ENCODE results near the gene OTOS. TPM values are rescaled to one million over a fixed set of nuclear protein-coding genes. Genes with fewer than 3 reads are reported as not detected.

OTOS gene
- total RNA-seq, 1 experiment from 2014 or later = not detected

- H3K27ac ChIP-seq (ENCODE audit: low read depth, low read length) = no peak overlapping the region
- TF ChIP-seq CEBPB (IDR thresholded peaks at IDR 0.05; ENCODE audit: low read depth) = no peak
- no peak for TF ChIP-seq ATF3 (IDR thresholded peaks at IDR 0.05)
- no peak for TF ChIP-seq TCF7L2 (IDR thresholded peaks at IDR 0.05; ENCODE audit: borderline replicate concordance, extremely low read depth, insufficient read depth, insufficient read length)
- H4K20me1 ChIP-seq (ENCODE audit: insufficient read depth) = no peaks in the 10 kb centered on the region
- ATAC-seq (no peak), DNase-seq (ENCODE audit: low read depth, low spot score) (no peak)
- peaks cover 0 to 2% of the 10 kb centered on the region in 2 experiments; a peak in 1 of 4 replicates for H3K9me3 ChIP-seq (ENCODE audit: control insufficient read depth in 1 of 2, insufficient read depth in 1 of 2, low read depth in 1 of 2, low read length in 2 of 2)
- no peak overlapping the region for H3K4me2 ChIP-seq (ENCODE audit: low read length)
- no TSS peak for BruUV-seq (replicated peaks)
- ChIA-PET CTCF (interaction anchor here (6.2 kb wide), 1 partner anchor 86 kb away, joined by 64 read pairs; no protein-coding TSS in a partner anchor), POLR2A (no interaction called here), RAD21 (ENCODE audit: low non-redundant PET in 1 of 2, low total read pairs in 2 of 2, uncharacterized antibody in 2 of 2, unreplicated experiment in 2 of 2) (no interaction called here)
- no peaks in the 10 kb centered on the region for H3K9me2 ChIP-seq (ENCODE audit: insufficient read depth)
- peaks cover 0 to 8% of the 10 kb centered on the region in 2 experiments; a peak in 1 of 4 replicates for H3K4me1 ChIP-seq (ENCODE audit: control insufficient read depth in 1 of 2, insufficient read depth in 2 of 2, low read length in 2 of 2)
- no peak overlapping the region for H3K9ac ChIP-seq (ENCODE audit: low read length)
- intact Hi-C loops (cut with micrococcal nuclease) = no loop called here
- no peaks in the 10 kb centered on the region for H3K79me2 ChIP-seq (ENCODE audit: insufficient read depth, low read length)
- H2AFZ ChIP-seq (ENCODE audit: low read depth, low read length, poor library complexity, severe bottlenecking) = no peak overlapping the region
- H3K4me3 ChIP-seq (replicated peaks in 1 of 2; ENCODE audit: low read depth in 1 of 2, low read length in 2 of 2) = no peak overlapping the region
- H3K27me3 ChIP-seq (ENCODE audit: insufficient read depth, low read length) = no peaks in the 10 kb centered on the region
- H3K36me3 ChIP-seq (ENCODE audit: control insufficient read depth in 1 of 2, insufficient read depth in 2 of 2, low read length in 2 of 2) = no peaks in the 10 kb centered on the region
These were observed 5.7 kb upstream of the OTOS start for GRCh38 chr2:240146141-240146561.

GRCh38 chr2:240145461-240145860 lies 5.0 kb upstream of the OTOS start:
- POLR2A ChIA-PET = no interaction called here
- BruUV-seq (replicated peaks) = no TSS peak
- Histone ChIP-seq H3K79me2 (ENCODE audit: insufficient read depth, low read length) (no peaks in the 10 kb centered on the region), H3K9me2 (ENCODE audit: insufficient read depth) (no peaks in the 10 kb centered on the region), H3K9me3 (ENCODE audit: control insufficient read depth in 1 of 2, insufficient read depth in 1 of 2, low read depth in 1 of 2, low read length in 2 of 2) (peaks cover 0 to 2% of the 10 kb centered on the region in 2 experiments; a peak in 1 of 4 replicates), H4K20me1 (ENCODE audit: insufficient read depth) (no peaks in the 10 kb centered on the region), H3K27ac (ENCODE audit: low read depth, low read length) (no peak overlapping the region), H3K9ac (ENCODE audit: low read length) (no peak overlapping the region), H3K4me3 (replicated peaks in 1 of 2; ENCODE audit: low read depth in 1 of 2, low read length in 2 of 2) (no peak overlapping the region), H3K36me3 (ENCODE audit: control insufficient read depth in 1 of 2, insufficient read depth in 2 of 2, low read length in 2 of 2) (no peaks in the 10 kb centered on the region), H3K4me1 (ENCODE audit: control insufficient read depth in 1 of 2, insufficient read depth in 2 of 2, low read length in 2 of 2) (peaks cover 0 to 8% of the 10 kb centered on the region in 2 experiments; a peak in 1 of 4 replicates), H2AFZ (ENCODE audit: low read depth, low read length, poor library complexity, severe bottlenecking) (no peak overlapping the region), H3K4me2 (ENCODE audit: low read length) (no peak overlapping the region), H3K27me3 (ENCODE audit: insufficient read depth, low read length) (no peaks in the 10 kb centered on the region)
- intact Hi-C loops (cut with micrococcal nuclease) = loop anchor here (2.0 kb wide), 1 partner anchor 321 kb away; no protein-coding TSS in a partner anchor
- ATAC-seq (no peak), DNase-seq (ENCODE audit: low read depth, low spot score) (no peak)
- CTCF ChIA-PET = interaction anchor here (6.2 kb wide), 1 partner anchor 85 kb away, joined by 64 read pairs; no protein-coding TSS in a partner anchor
- RAD21 ChIA-PET (ENCODE audit: low non-redundant PET in 1 of 2, low total read pairs in 2 of 2, uncharacterized antibody in 2 of 2, unreplicated experiment in 2 of 2) = interaction anchor here in 1 of 2 experiments (0.7 to 1.0 kb wide), 2 partner anchors 84 to 124 kb away, joined by 4 to 7 read pairs; no protein-coding TSS in a partner anchor
- TF ChIP-seq ATF3 (IDR thresholded peaks at IDR 0.05) = no peak
- no peak for TF ChIP-seq POLR2A (IDR thresholded peaks at IDR 0.05; ENCODE audit: borderline replicate concordance, extremely low read depth, insufficient read depth, insufficient read length)
- TF ChIP-seq SP1 (IDR thresholded peaks at IDR 0.05; ENCODE audit: low read depth) = no peak
- TF ChIP-seq EZH2phosphoT487 (IDR thresholded peaks at IDR 0.05; ENCODE audit: borderline replicate concordance) = no peak
- no peak for TF ChIP-seq CEBPB (IDR thresholded peaks at IDR 0.05; ENCODE audit: low read depth)
- no peak for TF ChIP-seq FOSL1 (IDR thresholded peaks at IDR 0.05; ENCODE audit: low read depth)
- TF ChIP-seq EZH2 (IDR thresholded peaks at IDR 0.05) = no peak
- TF ChIP-seq SIN3A (IDR thresholded peaks at IDR 0.05; ENCODE audit: low read depth) = no peak
- no peak for TF ChIP-seq ZNF274 (IDR thresholded peaks at IDR 0.05; ENCODE audit: low read depth, low read length)
- TF ChIP-seq, protein P1, sequence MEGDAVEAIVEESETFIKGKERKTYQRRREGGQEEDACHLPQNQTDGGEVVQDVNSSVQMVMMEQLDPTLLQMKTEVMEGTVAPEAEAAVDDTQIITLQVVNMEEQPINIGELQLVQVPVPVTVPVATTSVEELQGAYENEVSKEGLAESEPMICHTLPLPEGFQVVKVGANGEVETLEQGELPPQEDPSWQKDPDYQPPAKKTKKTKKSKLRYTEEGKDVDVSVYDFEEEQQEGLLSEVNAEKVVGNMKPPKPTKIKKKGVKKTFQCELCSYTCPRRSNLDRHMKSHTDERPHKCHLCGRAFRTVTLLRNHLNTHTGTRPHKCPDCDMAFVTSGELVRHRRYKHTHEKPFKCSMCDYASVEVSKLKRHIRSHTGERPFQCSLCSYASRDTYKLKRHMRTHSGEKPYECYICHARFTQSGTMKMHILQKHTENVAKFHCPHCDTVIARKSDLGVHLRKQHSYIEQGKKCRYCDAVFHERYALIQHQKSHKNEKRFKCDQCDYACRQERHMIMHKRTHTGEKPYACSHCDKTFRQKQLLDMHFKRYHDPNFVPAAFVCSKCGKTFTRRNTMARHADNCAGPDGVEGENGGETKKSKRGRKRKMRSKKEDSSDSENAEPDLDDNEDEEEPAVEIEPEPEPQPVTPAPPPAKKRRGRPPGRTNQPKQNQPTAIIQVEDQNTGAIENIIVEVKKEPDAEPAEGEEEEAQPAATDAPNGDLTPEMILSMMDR (IDR thresholded peaks at IDR 0.05 in 2 of 3, conservative IDR thresholded peaks at IDR 0.05 in 1 of 3; ENCODE audit: borderline replicate concordance in 1 of 3, insufficient read depth in 1 of 3, low read depth in 2 of 3, low read length in 2 of 3) = no peak
- no peak for TF ChIP-seq MAX (IDR thresholded peaks at IDR 0.05)
- TF ChIP-seq SRF (IDR thresholded peaks at IDR 0.05; ENCODE audit: low read depth) = no peak
- no peak for TF ChIP-seq ZBTB33 (IDR thresholded peaks at IDR 0.05; ENCODE audit: extremely low read depth, insufficient replicate concordance, low read length)
- no peak for TF ChIP-seq YY1 (IDR thresholded peaks at IDR 0.05; ENCODE audit: extremely low read depth, insufficient replicate concordance, low read depth, low read length)

All from HCT116 (cell line).